Measurements from ENCODE around the gene TMC2. TPM values are rescaled to one million over a fixed set of nuclear protein-coding genes. Genes with fewer than 3 reads are reported as not detected.

The TMC2 gene
- total and polyA plus RNA-seq, 3 donors from 2014 or later: 0.56 to 0.63 (median 0.59) TPM

- no peak for DNase-seq
- TF ChIP-seq POLR2A (IDR thresholded peaks at IDR 0.05) (no peak), CTCF (IDR thresholded peaks at IDR 0.05) (no peak)
- H3K4me3 ChIP-seq: no peak overlapping the region
- H3K9me3 ChIP-seq: no peaks in the 10 kb centered on the region
- no peaks in the 10 kb centered on the region for H3K36me3 ChIP-seq (ENCODE audit: low read depth, missing control alignments)
- no peaks in the 10 kb centered on the region for H3K4me1 ChIP-seq
- WGBS, 2 donors: 55 to 61% methylated on average over 6 of the region's 6 CpGs
- no peak overlapping the region for H3K27ac ChIP-seq
- intact Hi-C loops (cut with DNase I; ENCODE audit: low total_unique reads): no loop called here
- H3K27me3 ChIP-seq: no peaks in the 10 kb centered on the region
Measured at GRCh38 chr20:2687514-2687913, 151.1 kb downstream of the TMC2 start.

- TF ChIP-seq POLR2A (IDR thresholded peaks at IDR 0.05) (no peak), CTCF (IDR thresholded peaks at IDR 0.05) (peak; percentile 43 to 66 (median 50))
- DNase-seq: peak; percentile 84
- Histone ChIP-seq H3K36me3 (ENCODE audit: low read depth, missing control alignments) (no peaks in the 10 kb centered on the region), H3K4me1 (no peaks in the 10 kb centered on the region), H3K4me3 (no peak overlapping the region), H3K27me3 (no peaks in the 10 kb centered on the region), H3K9me3 (no peaks in the 10 kb centered on the region), H3K27ac (no peak overlapping the region)
- intact Hi-C loops (cut with DNase I; ENCODE audit: low total_unique reads): no loop called here
- WGBS, 2 donors: 29 to 30% methylated on average over 18 of the region's 18 CpGs
Measured at GRCh38 chr20:2688041-2688591, 151.7 kb downstream of the TMC2 start.

GRCh38 chr20:2690213-2690612, 153.8 kb downstream of the TMC2 start:
- no peak overlapping the region for H3K27ac ChIP-seq
- no peak overlapping the region for H3K4me3 ChIP-seq
- no peak for DNase-seq
- H3K9me3 ChIP-seq: no peaks in the 10 kb centered on the region
- no peaks in the 10 kb centered on the region for H3K27me3 ChIP-seq
- H3K36me3 ChIP-seq (ENCODE audit: low read depth, missing control alignments): no peaks in the 10 kb centered on the region
- TF ChIP-seq CTCF (IDR thresholded peaks at IDR 0.05): no peak
- no peak for TF ChIP-seq POLR2A (IDR thresholded peaks at IDR 0.05)
- 71 to 90% methylated on average over 3 of the region's 3 CpGs for WGBS, 2 donors
- H3K4me1 ChIP-seq: no peaks in the 10 kb centered on the region
- intact Hi-C loops (cut with DNase I; ENCODE audit: low total_unique reads): no loop called here

GRCh38 chr20:2690718-2691117, 154.3 kb downstream of the TMC2 start:
- 82 to 85% methylated on average over 6 of the region's 6 CpGs for WGBS, 2 donors
- Histone ChIP-seq H3K36me3 (ENCODE audit: low read depth, missing control alignments) (no peaks in the 10 kb centered on the region), H3K9me3 (no peaks in the 10 kb centered on the region), H3K27me3 (no peaks in the 10 kb centered on the region), H3K4me3 (no peak overlapping the region), H3K4me1 (no peaks in the 10 kb centered on the region), H3K27ac (no peak overlapping the region)
- no peak for TF ChIP-seq CTCF (IDR thresholded peaks at IDR 0.05)
- TF ChIP-seq POLR2A (IDR thresholded peaks at IDR 0.05): no peak
- DNase-seq: no peak
- intact Hi-C loops (cut with DNase I; ENCODE audit: low total_unique reads): no loop called here

- H3K4me3 ChIP-seq: no peak overlapping the region
- 81 to 86% methylated on average over 8 of the region's 8 CpGs for WGBS, 2 donors
- no peaks in the 10 kb centered on the region for H3K27me3 ChIP-seq
- H3K27ac ChIP-seq: no peak overlapping the region
- no peaks in the 10 kb centered on the region for H3K4me1 ChIP-seq
- no peaks in the 10 kb centered on the region for H3K36me3 ChIP-seq (ENCODE audit: low read depth, missing control alignments)
- intact Hi-C loops (cut with DNase I; ENCODE audit: low total_unique reads): no loop called here
- TF ChIP-seq POLR2A (IDR thresholded peaks at IDR 0.05) (no peak), CTCF (IDR thresholded peaks at IDR 0.05) (no peak)
- no peak for DNase-seq
- H3K9me3 ChIP-seq: no peaks in the 10 kb centered on the region
Measured at GRCh38 chr20:2691127-2691526, 154.8 kb downstream of the TMC2 start.
